Measurements from ENCODE around the gene IGSF6. TPM values are rescaled to one million over a fixed set of nuclear protein-coding genes. Genes with fewer than 3 reads are reported as not detected.

The IGSF6 gene
- total and polyA plus RNA-seq, 12 donors, result 0.55 to 14.5 (median 1.7) TPM

GRCh38 chr16:21620592-21620991, 31.8 kb downstream of the IGSF6 start:
- DNase-seq, result no peak
- no peak for ATAC-seq
- H3K27me3 ChIP-seq, result no peaks in the 10 kb centered on the region
- TF ChIP-seq CTCF (IDR thresholded peaks at IDR 0.05), result no peak
- no peak overlapping the region for H3K27ac ChIP-seq
- intact Hi-C loops (cut with DNase I), result no loop called here
- H3K9me3 ChIP-seq, result no peaks in the 10 kb centered on the region
- H3K36me3 ChIP-seq, result peaks cover 0 to 77% (median 4%) of the 10 kb centered on the region in 9 donors
- no peak overlapping the region for H3K4me3 ChIP-seq
- peaks cover 0 to 33% (median 0%) of the 10 kb centered on the region in 9 donors for H3K4me1 ChIP-seq

GRCh38 chr16:21619765-21620425, 32.5 kb downstream of the IGSF6 start:
- DNase-seq (no peak), ATAC-seq (no peak)
- Histone ChIP-seq H3K9me3 (no peaks in the 10 kb centered on the region), H3K4me3 (no peak overlapping the region), H3K36me3 (peaks cover 0 to 74% (median 4%) of the 10 kb centered on the region in 9 donors), H3K4me1 (peaks cover 0 to 39% (median 0%) of the 10 kb centered on the region in 9 donors), H3K27me3 (no peaks in the 10 kb centered on the region), H3K27ac (no peak overlapping the region)
- intact Hi-C loops (cut with DNase I), result no loop called here
- WGBS, 2 donors, result 82 to 83% methylated on average over 4 of the region's 4 CpGs
- TF ChIP-seq CTCF (IDR thresholded peaks at IDR 0.05), result no peak

- Histone ChIP-seq H3K4me1 (peaks cover 0 to 39% (median 0%) of the 10 kb centered on the region in 9 donors), H3K27me3 (no peaks in the 10 kb centered on the region), H3K9me3 (no peaks in the 10 kb centered on the region), H3K36me3 (peaks cover 0 to 61% (median 4%) of the 10 kb centered on the region in 9 donors), H3K4me3 (no peak overlapping the region), H3K27ac (no peak overlapping the region)
- no peak for DNase-seq
- no peak for TF ChIP-seq CTCF (IDR thresholded peaks at IDR 0.05)
- ATAC-seq, result no peak
- WGBS, 2 donors, result 98% methylated on average over 5 of the region's 5 CpGs
- intact Hi-C loops (cut with DNase I), result no loop called here
Measured at GRCh38 chr16:21618281-21618680, 34.1 kb downstream of the IGSF6 start.

- H3K27ac ChIP-seq, result no peak overlapping the region
- no peak overlapping the region for H3K4me3 ChIP-seq
- intact Hi-C loops (cut with DNase I), result no loop called here
- no peaks in the 10 kb centered on the region for H3K27me3 ChIP-seq
- DNase-seq (no peak), ATAC-seq (no peak)
- no peak for TF ChIP-seq CTCF (IDR thresholded peaks at IDR 0.05)
- WGBS, 2 donors, result 97 to 99% methylated on average over 3 of the region's 3 CpGs
- no peaks in the 10 kb centered on the region for H3K9me3 ChIP-seq
- peaks cover 0 to 46% (median 3%) of the 10 kb centered on the region in 9 donors for H3K4me1 ChIP-seq
- H3K36me3 ChIP-seq, result peaks cover 0 to 56% (median 4%) of the 10 kb centered on the region in 9 donors
Measured at GRCh38 chr16:21617607-21618006, 34.8 kb downstream of the IGSF6 start.
